Measurements from ENCODE around the gene LCP1.

Gene LCP1

GRCh38 chr13:46097663-46098062 lies 84.3 kb downstream of the LCP1 start:
- Histone ChIP-seq H3K4me1 (ENCODE audit: control insufficient read depth, insufficient read depth, low read length) (no peaks in the 10 kb centered on the region), H3K9ac (ENCODE audit: low read length) (no peak overlapping the region), H3K27me3 (ENCODE audit: control insufficient read depth, insufficient read depth, low read length) (no peaks in the 10 kb centered on the region), H3K9me3 (ENCODE audit: control insufficient read depth, insufficient read depth, low read depth, low read length) (no peaks in the 10 kb centered on the region), H3K27ac (ENCODE audit: low read depth, low read length) (no peak overlapping the region), H3K36me3 (ENCODE audit: control insufficient read depth, insufficient read depth, low read length) (no peaks in the 10 kb centered on the region), H3K4me3 (ENCODE audit: low read depth, low read length) (no peak overlapping the region)

GRCh38 chr13:46097015-46097414 lies 85.0 kb downstream of the LCP1 start:
- Histone ChIP-seq H3K36me3 (ENCODE audit: control insufficient read depth, insufficient read depth, low read length) (no peaks in the 10 kb centered on the region), H3K4me1 (ENCODE audit: control insufficient read depth, insufficient read depth, low read length) (no peaks in the 10 kb centered on the region), H3K27me3 (ENCODE audit: control insufficient read depth, insufficient read depth, low read length) (no peaks in the 10 kb centered on the region), H3K9ac (ENCODE audit: low read length) (no peak overlapping the region), H3K9me3 (ENCODE audit: control insufficient read depth, insufficient read depth, low read depth, low read length) (no peaks in the 10 kb centered on the region), H3K27ac (ENCODE audit: low read depth, low read length) (no peak overlapping the region), H3K4me3 (ENCODE audit: low read depth, low read length) (no peak overlapping the region)

- Histone ChIP-seq H3K27me3 (ENCODE audit: control insufficient read depth, insufficient read depth, low read length) (no peaks in the 10 kb centered on the region), H3K4me1 (ENCODE audit: control insufficient read depth, insufficient read depth, low read length) (no peaks in the 10 kb centered on the region), H3K9me3 (ENCODE audit: control insufficient read depth, insufficient read depth, low read depth, low read length) (no peaks in the 10 kb centered on the region), H3K27ac (ENCODE audit: low read depth, low read length) (no peak overlapping the region), H3K4me3 (ENCODE audit: low read depth, low read length) (no peak overlapping the region), H3K9ac (ENCODE audit: low read length) (no peak overlapping the region), H3K36me3 (ENCODE audit: control insufficient read depth, insufficient read depth, low read length) (no peaks in the 10 kb centered on the region)
These were observed 87.5 kb downstream of the LCP1 start for GRCh38 chr13:46094478-46094877.

GRCh38 chr13:46088821-46089562 lies 93.0 kb downstream of the LCP1 start:
- H3K36me3 ChIP-seq (ENCODE audit: control insufficient read depth, insufficient read depth, low read length): no peaks in the 10 kb centered on the region
- no peaks in the 10 kb centered on the region for H3K27me3 ChIP-seq (ENCODE audit: control insufficient read depth, insufficient read depth, low read length)
- H3K4me3 ChIP-seq (ENCODE audit: low read depth, low read length): no peak overlapping the region
- no peaks in the 10 kb centered on the region for H3K4me1 ChIP-seq (ENCODE audit: control insufficient read depth, insufficient read depth, low read length)
- no peak overlapping the region for H3K27ac ChIP-seq (ENCODE audit: low read depth, low read length)
- no peak overlapping the region for H3K9ac ChIP-seq (ENCODE audit: low read length)
- no peaks in the 10 kb centered on the region for H3K9me3 ChIP-seq (ENCODE audit: control insufficient read depth, insufficient read depth, low read depth, low read length)

- Histone ChIP-seq H3K9ac (ENCODE audit: low read length) (no peak overlapping the region), H3K27me3 (ENCODE audit: control insufficient read depth, insufficient read depth, low read length) (no peaks in the 10 kb centered on the region), H3K4me3 (ENCODE audit: low read depth, low read length) (no peak overlapping the region), H3K36me3 (ENCODE audit: control insufficient read depth, insufficient read depth, low read length) (no peaks in the 10 kb centered on the region), H3K4me1 (ENCODE audit: control insufficient read depth, insufficient read depth, low read length) (no peaks in the 10 kb centered on the region), H3K9me3 (ENCODE audit: control insufficient read depth, insufficient read depth, low read depth, low read length) (no peaks in the 10 kb centered on the region), H3K27ac (ENCODE audit: low read depth, low read length) (no peak overlapping the region)
These were observed 94.5 kb downstream of the LCP1 start for GRCh38 chr13:46087481-46087880.

- Histone ChIP-seq H3K36me3 (ENCODE audit: control insufficient read depth, insufficient read depth, low read length) (no peaks in the 10 kb centered on the region), H3K9ac (ENCODE audit: low read length) (no peak overlapping the region), H3K4me3 (ENCODE audit: low read depth, low read length) (no peak overlapping the region), H3K9me3 (ENCODE audit: control insufficient read depth, insufficient read depth, low read depth, low read length) (no peaks in the 10 kb centered on the region), H3K27ac (ENCODE audit: low read depth, low read length) (no peak overlapping the region), H3K27me3 (ENCODE audit: control insufficient read depth, insufficient read depth, low read length) (no peaks in the 10 kb centered on the region), H3K4me1 (ENCODE audit: control insufficient read depth, insufficient read depth, low read length) (no peaks in the 10 kb centered on the region)
These were observed 95.0 kb downstream of the LCP1 start for GRCh38 chr13:46086985-46087384.

- no peaks in the 10 kb centered on the region for H3K27me3 ChIP-seq (ENCODE audit: control insufficient read depth, insufficient read depth, low read length)
These were observed 95.5 kb downstream of the LCP1 start for GRCh38 chr13:46086421-46086922.

GRCh38 chr13:46085737-46086136 lies 96.2 kb downstream of the LCP1 start:
- Histone ChIP-seq H3K4me1 (ENCODE audit: control insufficient read depth, insufficient read depth, low read length) (no peaks in the 10 kb centered on the region), H3K27ac (ENCODE audit: low read depth, low read length) (no peak overlapping the region)

More at GRCh38 chr13:46086421-46086922, 95.5 kb downstream of the LCP1 start:
- no peak overlapping the region for H3K27ac ChIP-seq (ENCODE audit: low read depth, low read length)
- H3K4me3 ChIP-seq (ENCODE audit: low read depth, low read length): no peak overlapping the region
- no peaks in the 10 kb centered on the region for H3K4me1 ChIP-seq (ENCODE audit: control insufficient read depth, insufficient read depth, low read length)
- no peak overlapping the region for H3K9ac ChIP-seq (ENCODE audit: low read length)
- no peaks in the 10 kb centered on the region for H3K36me3 ChIP-seq (ENCODE audit: control insufficient read depth, insufficient read depth, low read length)
- no peaks in the 10 kb centered on the region for H3K9me3 ChIP-seq (ENCODE audit: control insufficient read depth, insufficient read depth, low read depth, low read length)

GRCh38 chr13:46082324-46082723 lies 99.7 kb downstream of the LCP1 start:
- H3K9ac ChIP-seq (ENCODE audit: low read length): no peak overlapping the region
- no peaks in the 10 kb centered on the region for H3K27me3 ChIP-seq (ENCODE audit: control insufficient read depth, insufficient read depth, low read length)
- H3K4me3 ChIP-seq (ENCODE audit: low read depth, low read length): no peak overlapping the region
- H3K4me1 ChIP-seq (ENCODE audit: control insufficient read depth, insufficient read depth, low read length): no peaks in the 10 kb centered on the region
- no peaks in the 10 kb centered on the region for H3K36me3 ChIP-seq (ENCODE audit: control insufficient read depth, insufficient read depth, low read length)
- H3K9me3 ChIP-seq (ENCODE audit: control insufficient read depth, insufficient read depth, low read depth, low read length): no peaks in the 10 kb centered on the region
- H3K27ac ChIP-seq (ENCODE audit: low read depth, low read length): no peak overlapping the region

More at GRCh38 chr13:46085737-46086136, 96.2 kb downstream of the LCP1 start:
- Histone ChIP-seq H3K36me3 (ENCODE audit: control insufficient read depth, insufficient read depth, low read length) (no peaks in the 10 kb centered on the region), H3K27me3 (ENCODE audit: control insufficient read depth, insufficient read depth, low read length) (no peaks in the 10 kb centered on the region), H3K4me3 (ENCODE audit: low read depth, low read length) (no peak overlapping the region), H3K9ac (ENCODE audit: low read length) (no peak overlapping the region), H3K9me3 (ENCODE audit: control insufficient read depth, insufficient read depth, low read depth, low read length) (no peaks in the 10 kb centered on the region)

GRCh38 chr13:46079770-46080169 lies 102.2 kb downstream of the LCP1 start:
- no peaks in the 10 kb centered on the region for H3K36me3 ChIP-seq (ENCODE audit: control insufficient read depth, insufficient read depth, low read length)
- no peaks in the 10 kb centered on the region for H3K9me3 ChIP-seq (ENCODE audit: control insufficient read depth, insufficient read depth, low read depth, low read length)
- no peak overlapping the region for H3K9ac ChIP-seq (ENCODE audit: low read length)
- no peak overlapping the region for H3K27ac ChIP-seq (ENCODE audit: low read depth, low read length)
- H3K4me3 ChIP-seq (ENCODE audit: low read depth, low read length): no peak overlapping the region
- H3K4me1 ChIP-seq (ENCODE audit: control insufficient read depth, insufficient read depth, low read length): no peaks in the 10 kb centered on the region
- no peaks in the 10 kb centered on the region for H3K27me3 ChIP-seq (ENCODE audit: control insufficient read depth, insufficient read depth, low read length)

GRCh38 chr13:46077265-46077664 lies 104.7 kb downstream of the LCP1 start:
- no peaks in the 10 kb centered on the region for H3K4me1 ChIP-seq (ENCODE audit: control insufficient read depth, insufficient read depth, low read length)
- no peaks in the 10 kb centered on the region for H3K36me3 ChIP-seq (ENCODE audit: control insufficient read depth, insufficient read depth, low read length)
- H3K9ac ChIP-seq (ENCODE audit: low read length): no peak overlapping the region
- H3K4me3 ChIP-seq (ENCODE audit: low read depth, low read length): no peak overlapping the region
- no peaks in the 10 kb centered on the region for H3K27me3 ChIP-seq (ENCODE audit: control insufficient read depth, insufficient read depth, low read length)
- no peak overlapping the region for H3K27ac ChIP-seq (ENCODE audit: low read depth, low read length)
- H3K9me3 ChIP-seq (ENCODE audit: control insufficient read depth, insufficient read depth, low read depth, low read length): no peaks in the 10 kb centered on the region
